Measurements from ENCODE around the gene TMED4.

The TMED4 gene

GRCh38 chr7:44625526-44626471, 43.8 kb upstream of the TMED4 start:
- Histone ChIP-seq H3K36me3 (peaks cover 43% of the 10 kb centered on the region), H3K9me3 (no peaks in the 10 kb centered on the region), H3K4me3 (ENCODE audit: low read depth, low read length) (no peak overlapping the region), H3K4me1 (no peaks in the 10 kb centered on the region), H3K27me3 (no peaks in the 10 kb centered on the region)
- no peak for DNase-seq
- TF ChIP-seq CTCF (IDR thresholded peaks at IDR 0.05; ENCODE audit: low read depth, low read length), result no peak

- Histone ChIP-seq H3K4me3 (ENCODE audit: low read depth, low read length) (no peak overlapping the region), H3K36me3 (peaks cover 39% of the 10 kb centered on the region)
These were observed 42.3 kb upstream of the TMED4 start for GRCh38 chr7:44624318-44624717.

GRCh38 chr7:44622342-44623151, 40.5 kb upstream of the TMED4 start:
- no peak for DNase-seq
- peaks cover 7% of the 10 kb centered on the region for H3K4me1 ChIP-seq
- TF ChIP-seq CTCF (IDR thresholded peaks at IDR 0.05; ENCODE audit: low read depth, low read length), result no peak
- no peak overlapping the region for H3K4me3 ChIP-seq (ENCODE audit: low read depth, low read length)
- H3K9me3 ChIP-seq, result no peaks in the 10 kb centered on the region
- peaks cover 36% of the 10 kb centered on the region for H3K36me3 ChIP-seq
- H3K27me3 ChIP-seq, result no peaks in the 10 kb centered on the region

More at GRCh38 chr7:44624318-44624717, 42.3 kb upstream of the TMED4 start:
- no peak for TF ChIP-seq CTCF (IDR thresholded peaks at IDR 0.05; ENCODE audit: low read depth, low read length)
- Histone ChIP-seq H3K4me1 (no peaks in the 10 kb centered on the region), H3K27me3 (no peaks in the 10 kb centered on the region), H3K9me3 (no peaks in the 10 kb centered on the region)
- DNase-seq, result no peak

GRCh38 chr7:44621750-44622103, 39.7 kb upstream of the TMED4 start:
- DNase-seq, result no peak
- Histone ChIP-seq H3K4me3 (ENCODE audit: low read depth, low read length) (no peak overlapping the region), H3K27me3 (no peaks in the 10 kb centered on the region), H3K36me3 (peaks cover 29% of the 10 kb centered on the region), H3K9me3 (no peaks in the 10 kb centered on the region), H3K4me1 (peaks cover 7% of the 10 kb centered on the region)
- no peak for TF ChIP-seq CTCF (IDR thresholded peaks at IDR 0.05; ENCODE audit: low read depth, low read length)

GRCh38 chr7:44621034-44621749, 39.2 kb upstream of the TMED4 start:
- Histone ChIP-seq H3K4me1 (peaks cover 7% of the 10 kb centered on the region), H3K4me3 (ENCODE audit: low read depth, low read length) (no peak overlapping the region), H3K9me3 (no peaks in the 10 kb centered on the region), H3K36me3 (peaks cover 24% of the 10 kb centered on the region), H3K27me3 (no peaks in the 10 kb centered on the region)
- no peak for TF ChIP-seq CTCF (IDR thresholded peaks at IDR 0.05; ENCODE audit: low read depth, low read length)
- DNase-seq, result no peak
